Smooth muscle cell (in vitro differentiated cells): ENCODE measurements around the gene FASTK. TPM values are rescaled to one million over a fixed set of nuclear protein-coding genes. Genes with fewer than 3 reads are reported as not detected.

ENCODE experiments used
- DNase-seq: peaks from one replicate; lab custom pipeline; 2025; ENCODE audit not compliant: unreplicated experiment; lab: John Stamatoyannopoulos, UW
- H2AFZ ChIP-seq: fragments of 200-600 bp; sonication (generic); 2 replicates; pipeline ENCODE4 v1.6.0; 2016; ENCODE audit warnings: antibody characterized with exemption, low read depth, mild to moderate bottlenecking
- H3F3A ChIP-seq: fragments of 200-600 bp; sonication (generic); 2 replicates; pipeline ENCODE4 v1.6.0; 2017; ENCODE audit warnings: antibody characterized with exemption, low read depth
- H3K27ac ChIP-seq: fragments of 200-600 bp; sonication (generic); 2 replicates; pipeline ENCODE4 v1.5.1; 2016; ENCODE audit warnings: low read depth, mild to moderate bottlenecking
- H3K27me3 ChIP-seq: fragments of 200-600 bp; sonication (generic); 2 replicates; pipeline ENCODE4 v1.6.1; 2016; ENCODE audit warnings: low read depth, mild to moderate bottlenecking
- H3K36me3 ChIP-seq: fragments of 200-600 bp; sonication (generic); 2 replicates; pipeline ENCODE4 v1.5.1; 2016; ENCODE audit warnings: low read depth
- H3K4me1 ChIP-seq: fragments of 200-600 bp; sonication (generic); 2 replicates; pipeline ENCODE4 v1.5.1; 2016; ENCODE audit warnings: low read depth
- H3K4me2 ChIP-seq: fragments of 200-600 bp; sonication (generic); 2 replicates; pipeline ENCODE4 v1.6.0; 2016; ENCODE audit warnings: mild to moderate bottlenecking
- H3K4me3 ChIP-seq: fragments of 200-600 bp; sonication (generic); 2 replicates; pipeline ENCODE4 v1.5.1; 2016; ENCODE audit warnings: mild to moderate bottlenecking
- H3K79me2 ChIP-seq: fragments of 200-600 bp; sonication (generic); 2 replicates; pipeline ENCODE4 v1.6.0; 2016; ENCODE audit warnings: low read depth, mild to moderate bottlenecking
- H3K9ac ChIP-seq: fragments of 200-600 bp; sonication (generic); 2 replicates; pipeline ENCODE4 v1.6.0; 2016; ENCODE audit warnings: low read depth
- H3K9me3 ChIP-seq: fragments of 200-600 bp; sonication (generic); replicated peaks from 2 replicates; pipeline ENCODE4 v1.5.1; 2016; ENCODE audit warnings: low read depth
- H4K20me1 ChIP-seq: fragments of 200-600 bp; sonication (generic); 2 replicates; pipeline ENCODE4 v1.6.0; 2016; ENCODE audit warnings: low read depth
- CTCF ChIP-seq: fragments of 200-600 bp; sonication (generic); IDR thresholded peaks from 2 replicates; pipeline ENCODE4 v1.5.1; 2017; ENCODE audit warnings: borderline replicate concordance, mild to moderate bottlenecking, antibody characterized with exemption; ENCODE audit not compliant: insufficient read depth, poor library complexity, severe bottlenecking
- WGBS: methylation state at CpG from one replicate; pipeline ENCODE4 v1.1.7; 2016; ENCODE audit warnings: low lambda C conversion rate; 5-methylcytosine and 5-hydroxymethylcytosine counted together
- polyA plus RNA-seq: library from polyadenylated mRNA; unstranded; fragments of >200 nt; fragmentation: Nextera tagmentation; extraction: Ambion mirVana; gene quantifications from 2 replicates; pipeline ENCODE4 v1.2.1, GENCODE V29; 2016
- total RNA-seq: library from RNA; depleted of rRNA; stranded (reverse); fragments of >200 nt; gene quantifications from 2 replicates; pipeline ENCODE4 v1.2.3, GENCODE V29; 2014

Gene FASTK
- total and polyA plus RNA-seq, 2 experiments from 2014 or later: 100 to 177 TPM

- Histone ChIP-seq H2AFZ (no peak overlapping the region), H3K9ac (no peak overlapping the region), H3K79me2 (peaks cover 98% of the 10 kb centered on the region), H3K36me3 (no peaks in the 10 kb centered on the region), H4K20me1 (peaks cover 98% of the 10 kb centered on the region), H3F3A (no peaks in the 10 kb centered on the region), H3K9me3 (no peaks in the 10 kb centered on the region), H3K4me2 (no peak overlapping the region), H3K27me3 (no peaks in the 10 kb centered on the region), H3K27ac (peak overlapping the region; percentile 58), H3K4me3 (no peak overlapping the region), H3K4me1 (peaks cover 2% of the 10 kb centered on the region)
- no peak for TF ChIP-seq CTCF
- 63% methylated on average over 5 of the region's 5 CpGs for WGBS
- DNase-seq: no peak
These were observed 14.1 kb upstream of the FASTK start for GRCh38 chr7:151094675-151095074.

GRCh38 chr7:151093748-151094147 lies 13.1 kb upstream of the FASTK start:
- no peak for TF ChIP-seq CTCF
- peaks cover 98% of the 10 kb centered on the region for H3K79me2 ChIP-seq
- H3K9me3 ChIP-seq: no peaks in the 10 kb centered on the region
- no peaks in the 10 kb centered on the region for H3K36me3 ChIP-seq
- H2AFZ ChIP-seq: no peak overlapping the region
- H4K20me1 ChIP-seq: peaks cover 100% of the 10 kb centered on the region
- no peak overlapping the region for H3K4me2 ChIP-seq
- no peak for DNase-seq
- no peak overlapping the region for H3K27ac ChIP-seq
- H3K9ac ChIP-seq: no peak overlapping the region
- peaks cover 11% of the 10 kb centered on the region for H3K4me1 ChIP-seq
- H3K27me3 ChIP-seq: no peaks in the 10 kb centered on the region
- peaks cover 8% of the 10 kb centered on the region for H3F3A ChIP-seq
- H3K4me3 ChIP-seq: no peak overlapping the region
- WGBS: 94% methylated on average over 6 of the region's 6 CpGs

GRCh38 chr7:151091988-151092387 lies 11.4 kb upstream of the FASTK start:
- H3K4me1 ChIP-seq: peaks cover 24% of the 10 kb centered on the region
- no peaks in the 10 kb centered on the region for H3K36me3 ChIP-seq
- no peak for TF ChIP-seq CTCF
- no peaks in the 10 kb centered on the region for H3K27me3 ChIP-seq
- H3K9me3 ChIP-seq: no peaks in the 10 kb centered on the region
- peaks cover 99% of the 10 kb centered on the region for H4K20me1 ChIP-seq
- H3K4me3 ChIP-seq: no peak overlapping the region
- H3K27ac ChIP-seq: no peak overlapping the region
- H3K4me2 ChIP-seq: no peak overlapping the region
- H3K9ac ChIP-seq: no peak overlapping the region
- peaks cover 16% of the 10 kb centered on the region for H3F3A ChIP-seq
- 97% methylated on average over 14 of the region's 14 CpGs for WGBS
- H2AFZ ChIP-seq: no peak overlapping the region
- peaks cover 97% of the 10 kb centered on the region for H3K79me2 ChIP-seq
- DNase-seq: no peak

- Histone ChIP-seq H3K27me3 (no peaks in the 10 kb centered on the region), H4K20me1 (peaks cover 95% of the 10 kb centered on the region), H3K36me3 (no peaks in the 10 kb centered on the region), H3K4me1 (peaks cover 24% of the 10 kb centered on the region), H3K9ac (no peak overlapping the region), H3K9me3 (no peaks in the 10 kb centered on the region), H3K4me3 (no peak overlapping the region), H2AFZ (no peak overlapping the region), H3K27ac (no peak overlapping the region), H3K79me2 (peaks cover 94% of the 10 kb centered on the region), H3F3A (peaks cover 16% of the 10 kb centered on the region), H3K4me2 (no peak overlapping the region)
- peak; percentile 35 for TF ChIP-seq CTCF
- no peak for DNase-seq
- 75% methylated on average over 6 of the region's 6 CpGs for WGBS
These were observed 10.8 kb upstream of the FASTK start for GRCh38 chr7:151091431-151091830.
